CD4-positive, alpha-beta T cell treated with Interleukin-10 for 1 hour (primary cell): ENCODE data around the gene VWA1.

Experiments used
- DNase-seq: peaks from one replicate; pipeline ENCODE4 v3.0.0-alpha.2; 2020

Gene VWA1

GRCh38 chr1:1490633-1491230 lies 55.2 kb downstream of the VWA1 start:
- no peak for DNase-seq

- DNase-seq, result no peak
Measured at GRCh38 chr1:1491601-1492000, 56.1 kb downstream of the VWA1 start.
